ENCODE measurements around the gene ZSWIM1.

ZSWIM1 gene

GRCh38 chr20:45842169-45842812, 38.7 kb upstream of the ZSWIM1 start:
- Histone ChIP-seq H3K9ac (ENCODE audit: low read depth, low read length) (no peak overlapping the region), H3K9me3 (ENCODE audit: insufficient read depth, low read depth, low read length) (no peaks in the 10 kb centered on the region), H3K27me3 (ENCODE audit: insufficient read depth, low read length) (no peaks in the 10 kb centered on the region), H3K4me1 (ENCODE audit: insufficient read depth, low read length) (no peaks in the 10 kb centered on the region), H3K36me3 (ENCODE audit: insufficient read depth, low read length) (peaks cover 68% of the 10 kb centered on the region), H3K27ac (ENCODE audit: low read depth, low read length) (no peak overlapping the region), H3K4me3 (ENCODE audit: low read length) (no peak overlapping the region)
- 91% methylated on average over 5 of the region's 5 CpGs for WGBS

GRCh38 chr20:45843506-45843905, 37.5 kb upstream of the ZSWIM1 start:
- Histone ChIP-seq H3K27ac (ENCODE audit: low read depth, low read length) (no peak overlapping the region), H3K4me1 (ENCODE audit: insufficient read depth, low read length) (no peaks in the 10 kb centered on the region), H3K27me3 (ENCODE audit: insufficient read depth, low read length) (no peaks in the 10 kb centered on the region), H3K36me3 (ENCODE audit: insufficient read depth, low read length) (peaks cover 67% of the 10 kb centered on the region), H3K9me3 (ENCODE audit: insufficient read depth, low read depth, low read length) (no peaks in the 10 kb centered on the region), H3K9ac (ENCODE audit: low read depth, low read length) (no peak overlapping the region), H3K4me3 (ENCODE audit: low read length) (no peak overlapping the region)
- 95% methylated on average over 13 of the region's 14 CpGs for WGBS

- no peak overlapping the region for H3K4me3 ChIP-seq (ENCODE audit: low read length)
- H3K27ac ChIP-seq (ENCODE audit: low read depth, low read length), result no peak overlapping the region
- H3K36me3 ChIP-seq (ENCODE audit: insufficient read depth, low read length), result peaks cover 59% of the 10 kb centered on the region
- H3K9me3 ChIP-seq (ENCODE audit: insufficient read depth, low read depth, low read length), result no peaks in the 10 kb centered on the region
- H3K9ac ChIP-seq (ENCODE audit: low read depth, low read length), result no peak overlapping the region
- no peaks in the 10 kb centered on the region for H3K27me3 ChIP-seq (ENCODE audit: insufficient read depth, low read length)
- no peaks in the 10 kb centered on the region for H3K4me1 ChIP-seq (ENCODE audit: insufficient read depth, low read length)
Observed at GRCh38 chr20:45845452-45845851, 35.6 kb upstream of the ZSWIM1 start.

- no peak overlapping the region for H3K9ac ChIP-seq (ENCODE audit: low read depth, low read length)
- no peak overlapping the region for H3K4me3 ChIP-seq (ENCODE audit: low read length)
- H3K27me3 ChIP-seq (ENCODE audit: insufficient read depth, low read length), result no peaks in the 10 kb centered on the region
- peaks cover 5% of the 10 kb centered on the region for H3K4me1 ChIP-seq (ENCODE audit: insufficient read depth, low read length)
- H3K36me3 ChIP-seq (ENCODE audit: insufficient read depth, low read length), result peaks cover 38% of the 10 kb centered on the region
- H3K9me3 ChIP-seq (ENCODE audit: insufficient read depth, low read depth, low read length), result no peaks in the 10 kb centered on the region
- 97% methylated on average over 8 of the region's 8 CpGs for WGBS
- no peak overlapping the region for H3K27ac ChIP-seq (ENCODE audit: low read depth, low read length)
Observed at GRCh38 chr20:45848421-45848820, 32.6 kb upstream of the ZSWIM1 start.

DNA sequence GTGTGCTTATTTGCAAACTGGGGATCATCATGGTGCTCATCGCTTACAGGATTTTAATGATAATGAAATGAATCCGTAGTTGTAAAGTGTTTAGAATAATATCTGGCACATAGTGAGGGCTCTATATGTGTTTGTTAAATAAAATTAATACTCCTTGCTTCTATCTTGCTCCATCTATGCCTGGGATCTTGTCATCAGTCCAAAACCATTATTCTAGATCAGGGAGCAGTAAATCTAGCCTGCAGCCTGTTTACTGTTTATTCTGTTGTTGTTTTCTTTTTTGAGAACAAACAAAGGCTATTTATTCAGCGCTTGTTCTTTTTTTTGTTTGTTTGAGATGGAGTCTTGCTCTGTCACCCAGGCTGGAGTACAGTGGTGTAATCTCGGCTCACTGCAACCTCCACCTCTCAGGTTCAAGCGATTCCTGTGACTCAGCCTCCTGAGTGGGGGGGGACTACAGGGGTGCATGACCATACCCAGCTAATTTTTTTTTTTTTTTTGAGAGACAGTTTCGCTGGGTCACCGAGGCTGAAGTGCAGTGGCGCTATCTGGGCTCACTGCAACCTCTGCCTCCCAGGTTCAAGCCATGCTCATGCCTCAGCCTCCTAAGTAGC, 32.0 kb upstream of the ZSWIM1 start:
- peaks cover 32% of the 10 kb centered on the region for H3K36me3 ChIP-seq (ENCODE audit: insufficient read depth, low read length)
- WGBS, result 95% methylated on average over 8 of the region's 8 CpGs
- H3K4me3 ChIP-seq (ENCODE audit: low read length), result no peak overlapping the region
- H3K4me1 ChIP-seq (ENCODE audit: insufficient read depth, low read length), result peaks cover 10% of the 10 kb centered on the region
- H3K9me3 ChIP-seq (ENCODE audit: insufficient read depth, low read depth, low read length), result no peaks in the 10 kb centered on the region
- H3K27ac ChIP-seq (ENCODE audit: low read depth, low read length), result no peak overlapping the region
- H3K27me3 ChIP-seq (ENCODE audit: insufficient read depth, low read length), result no peaks in the 10 kb centered on the region
- H3K9ac ChIP-seq (ENCODE audit: low read depth, low read length), result no peak overlapping the region

DNA sequence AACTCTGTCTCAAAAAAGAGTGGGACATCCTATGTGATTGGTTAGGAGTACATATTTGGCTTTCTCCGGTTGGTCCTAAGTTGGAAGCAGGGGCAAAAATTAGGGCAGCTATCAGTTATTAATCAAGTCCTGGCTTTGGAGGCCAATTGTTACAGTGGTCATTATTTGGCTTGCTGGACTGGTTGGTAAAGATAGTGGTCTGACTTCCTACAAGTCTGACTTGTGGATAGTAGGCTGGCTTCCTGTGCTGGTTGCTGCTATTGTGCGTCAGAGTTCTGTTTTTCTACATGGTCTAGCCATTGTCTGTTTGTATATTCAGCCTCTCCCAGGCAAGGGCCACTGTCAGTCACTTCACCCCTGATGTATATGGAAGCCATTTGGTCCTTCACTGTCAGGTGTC, 30.8 kb upstream of the ZSWIM1 start:
- no peak overlapping the region for H3K9ac ChIP-seq (ENCODE audit: low read depth, low read length)
- no peaks in the 10 kb centered on the region for H3K27me3 ChIP-seq (ENCODE audit: insufficient read depth, low read length)
- WGBS, result 96% methylated on average over 2 of the region's 2 CpGs
- peaks cover 20% of the 10 kb centered on the region for H3K4me1 ChIP-seq (ENCODE audit: insufficient read depth, low read length)
- peaks cover 23% of the 10 kb centered on the region for H3K36me3 ChIP-seq (ENCODE audit: insufficient read depth, low read length)
- no peak overlapping the region for H3K27ac ChIP-seq (ENCODE audit: low read depth, low read length)
- no peak overlapping the region for H3K4me3 ChIP-seq (ENCODE audit: low read length)
- no peaks in the 10 kb centered on the region for H3K9me3 ChIP-seq (ENCODE audit: insufficient read depth, low read depth, low read length)

GRCh38 chr20:45850926-45851325, 30.1 kb upstream of the ZSWIM1 start:
- Histone ChIP-seq H3K9me3 (ENCODE audit: insufficient read depth, low read depth, low read length) (no peaks in the 10 kb centered on the region), H3K4me3 (ENCODE audit: low read length) (no peak overlapping the region), H3K27ac (ENCODE audit: low read depth, low read length) (no peak overlapping the region), H3K27me3 (ENCODE audit: insufficient read depth, low read length) (no peaks in the 10 kb centered on the region), H3K9ac (ENCODE audit: low read depth, low read length) (no peak overlapping the region), H3K4me1 (ENCODE audit: insufficient read depth, low read length) (peaks cover 20% of the 10 kb centered on the region), H3K36me3 (ENCODE audit: insufficient read depth, low read length) (peaks cover 17% of the 10 kb centered on the region)
- 92% methylated on average over 1 of the region's 1 CpG for WGBS

DNA sequence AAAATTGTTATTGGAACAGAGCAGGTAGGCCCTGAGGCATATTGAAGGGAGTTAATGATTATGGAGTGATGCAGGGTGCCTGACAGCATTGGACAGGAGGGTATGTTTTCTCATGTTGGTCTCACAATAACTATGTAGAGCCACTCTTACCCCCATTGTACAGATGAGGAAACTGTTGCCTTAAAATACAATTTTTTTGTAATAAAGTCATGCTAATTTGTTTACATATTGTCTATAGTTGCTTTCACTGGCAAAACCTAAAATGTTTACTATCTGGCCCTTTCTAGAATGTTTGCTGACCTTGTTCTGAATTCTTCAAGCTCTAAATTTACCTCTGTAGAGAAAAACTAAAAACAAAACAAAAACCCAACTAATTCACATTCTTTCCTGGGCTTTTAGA, 29.5 kb upstream of the ZSWIM1 start:
- Histone ChIP-seq H3K9me3 (ENCODE audit: insufficient read depth, low read depth, low read length) (no peaks in the 10 kb centered on the region), H3K4me3 (ENCODE audit: low read length) (no peak overlapping the region), H3K9ac (ENCODE audit: low read depth, low read length) (no peak overlapping the region), H3K27me3 (ENCODE audit: insufficient read depth, low read length) (no peaks in the 10 kb centered on the region), H3K4me1 (ENCODE audit: insufficient read depth, low read length) (peaks cover 20% of the 10 kb centered on the region), H3K27ac (ENCODE audit: low read depth, low read length) (no peak overlapping the region), H3K36me3 (ENCODE audit: insufficient read depth, low read length) (peaks cover 11% of the 10 kb centered on the region)

DNA sequence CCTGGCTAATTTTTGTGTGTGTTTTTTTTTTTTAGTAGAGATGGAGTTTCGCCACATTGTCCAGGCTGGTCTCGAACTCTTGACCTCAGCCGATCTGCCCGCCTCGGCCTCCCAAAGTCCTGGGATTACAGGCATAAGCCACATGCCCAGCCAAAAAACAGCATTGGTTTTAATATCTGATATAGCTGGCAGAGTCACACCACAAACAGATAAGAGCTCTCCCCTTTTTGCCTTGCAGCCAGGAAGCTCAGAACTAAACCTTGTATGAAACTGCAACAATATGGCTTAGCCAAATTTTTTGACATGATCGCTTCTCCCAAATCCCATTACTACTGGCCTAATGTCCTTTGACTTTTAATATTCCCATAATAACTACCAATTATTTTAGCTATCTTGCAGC, 28.7 kb upstream of the ZSWIM1 start:
- H3K9me3 ChIP-seq (ENCODE audit: insufficient read depth, low read depth, low read length), result no peaks in the 10 kb centered on the region
- H3K36me3 ChIP-seq (ENCODE audit: insufficient read depth, low read length), result peaks cover 10% of the 10 kb centered on the region; the same call in 1 of the 2 replicates
- no peak overlapping the region for H3K9ac ChIP-seq (ENCODE audit: low read depth, low read length)
- H3K4me1 ChIP-seq (ENCODE audit: insufficient read depth, low read length), result peaks cover 20% of the 10 kb centered on the region
- WGBS, result 95% methylated on average over 6 of the region's 6 CpGs
- H3K27ac ChIP-seq (ENCODE audit: low read depth, low read length), result no peak overlapping the region; the same call in 1 of the 2 replicates
- H3K4me3 ChIP-seq (ENCODE audit: low read length), result no peak overlapping the region
- no peaks in the 10 kb centered on the region for H3K27me3 ChIP-seq (ENCODE audit: insufficient read depth, low read length)

DNA sequence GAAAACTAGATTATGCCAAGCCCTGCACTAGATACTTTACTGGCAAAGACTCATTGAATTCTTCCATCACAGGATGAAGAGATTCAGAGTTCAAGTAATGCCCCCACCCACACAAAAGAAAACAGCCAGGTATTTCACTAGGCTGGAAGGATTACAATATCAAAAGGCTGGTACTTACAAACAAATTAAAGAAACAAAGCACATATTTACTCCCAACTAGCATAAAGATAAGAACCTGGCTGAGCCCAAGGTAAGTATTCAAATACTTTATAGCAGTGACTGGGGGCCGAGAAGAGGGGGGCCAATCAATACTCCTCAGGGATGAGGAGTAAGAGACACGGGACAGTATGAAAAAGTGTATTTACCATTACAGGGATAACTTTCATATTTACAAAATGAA, 27.5 kb upstream of the ZSWIM1 start:
- 29% methylated on average over 1 of the region's 2 CpGs for WGBS
- Histone ChIP-seq H3K27me3 (ENCODE audit: insufficient read depth, low read length) (no peaks in the 10 kb centered on the region), H3K9me3 (ENCODE audit: insufficient read depth, low read depth, low read length) (no peaks in the 10 kb centered on the region), H3K4me1 (ENCODE audit: insufficient read depth, low read length) (peaks cover 26% of the 10 kb centered on the region), H3K9ac (ENCODE audit: low read depth, low read length) (peak overlapping the region; percentile 50), H3K4me3 (ENCODE audit: low read length) (peak overlapping the region; percentile 30), H3K27ac (ENCODE audit: low read depth, low read length) (peak overlapping the region; percentile 92), H3K36me3 (ENCODE audit: insufficient read depth, low read length) (peaks cover 7% of the 10 kb centered on the region; the same call in 1 of the 2 replicates)

GRCh38 chr20:45857114-45857881, 23.7 kb upstream of the ZSWIM1 start, which contains the start of the genes ACOT8 and ZSWIM3:
ACOT8 (minus strand) TSS chr20:45857392; CDS start chr20:45857315, 77 bp downstream.
ZSWIM3 (plus strand) TSS chr20:45857614; CDS start chr20:45857826, 212 bp downstream.
- no peaks in the 10 kb centered on the region for H3K36me3 ChIP-seq (ENCODE audit: insufficient read depth, low read length)
- H3K4me3 ChIP-seq (ENCODE audit: low read length), result peak within 1 kb of the TSS; percentile 89
- peak within 1 kb of the TSS; percentile 68 for H3K9ac ChIP-seq (ENCODE audit: low read depth, low read length)
- peaks cover 28% of the 10 kb centered on the region for H3K4me1 ChIP-seq (ENCODE audit: insufficient read depth, low read length)
- H3K27ac ChIP-seq (ENCODE audit: low read depth, low read length), result peak within 1 kb of the TSS; percentile 80
- no peaks in the 10 kb centered on the region for H3K9me3 ChIP-seq (ENCODE audit: insufficient read depth, low read depth, low read length)
- no peaks in the 10 kb centered on the region for H3K27me3 ChIP-seq (ENCODE audit: insufficient read depth, low read length)
- 1% methylated on average over 33 of the region's 36 CpGs for WGBS
